ENCODE measurements around the gene PAM.

DNA sequence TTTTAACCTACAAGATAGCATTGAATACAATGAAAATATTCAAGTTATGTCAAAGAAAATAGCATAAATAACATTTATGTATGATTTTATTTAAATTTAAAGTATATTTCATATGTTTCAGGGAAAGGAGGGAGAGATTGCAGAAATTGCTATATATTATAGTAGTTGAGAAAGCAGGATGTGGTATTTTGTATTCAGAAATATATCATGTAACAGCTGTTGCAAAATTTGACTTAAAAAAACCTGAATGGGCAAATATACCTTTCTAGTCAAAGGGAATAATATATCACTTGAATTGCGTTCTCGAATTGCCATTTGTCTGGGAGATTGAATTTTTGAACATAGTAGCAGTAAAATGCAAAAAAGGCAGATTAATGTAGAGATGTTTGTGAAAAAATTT, 80.6 kb downstream of the PAM start:
- no peak for TF ChIP-seq YY1 (IDR thresholded peaks at IDR 0.05; ENCODE audit: insufficient read depth, insufficient read length)
- no peak for TF ChIP-seq ZNF274 (IDR thresholded peaks at IDR 0.05; ENCODE audit: low read depth, low read length)
